TTC549 (cell line): ENCODE results near the gene TMEM209.
"Not testable (repeated sequence)": the region's sequence is repeated elsewhere in the genome, so short reads cannot be mapped to it uniquely, and the experiment has no call there.

Experiments
- FAIRE-seq: peaks from 2 replicates; lab custom pipeline; 2012; peaks lifted over from hg19 to GRCh38; lab: Jason Lieb, UNC

TMEM209 gene

DNA sequence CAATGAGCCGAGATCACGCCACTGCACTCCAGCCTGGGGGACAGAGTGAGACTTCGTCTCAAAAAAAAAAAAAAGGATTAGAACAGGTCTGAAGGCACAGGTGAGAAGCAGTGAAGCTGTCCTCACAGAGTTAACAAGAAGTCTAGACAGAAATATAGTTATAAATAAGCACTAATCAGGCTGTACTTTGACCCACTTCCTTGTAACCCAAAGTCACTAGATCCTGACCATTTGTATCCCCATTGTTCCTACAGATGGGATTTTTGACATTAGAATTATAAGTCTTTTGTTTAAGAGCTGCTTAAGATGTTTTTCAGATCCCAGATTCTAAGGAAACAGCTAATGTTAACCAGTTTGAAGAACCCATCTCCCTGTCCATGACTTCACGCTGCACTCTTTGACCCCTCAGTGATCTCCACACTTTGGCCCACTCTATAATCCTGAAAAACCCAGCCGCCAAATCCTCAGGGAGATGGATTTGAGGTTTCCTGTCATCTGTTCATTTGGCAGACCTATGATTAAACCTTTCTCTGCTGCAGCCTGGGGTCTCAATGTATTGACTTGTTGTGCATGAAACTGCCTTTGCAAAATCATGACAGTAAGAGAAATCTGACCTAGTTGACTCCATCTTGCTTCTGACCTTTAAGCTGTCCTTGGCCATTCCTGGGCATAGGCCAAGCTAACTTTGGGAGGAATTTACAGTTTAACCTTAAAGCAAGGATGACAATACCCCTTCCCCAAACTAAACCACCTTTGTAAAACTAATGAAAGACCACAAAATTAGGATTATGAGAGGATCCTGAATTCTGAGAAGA is 13.8 kb upstream of the TMEM209 start:
- FAIRE-seq: no peak

- no peak for FAIRE-seq
Observed at GRCh38 chr7:130216750-130217149, 11.5 kb upstream of the TMEM209 start.

DNA sequence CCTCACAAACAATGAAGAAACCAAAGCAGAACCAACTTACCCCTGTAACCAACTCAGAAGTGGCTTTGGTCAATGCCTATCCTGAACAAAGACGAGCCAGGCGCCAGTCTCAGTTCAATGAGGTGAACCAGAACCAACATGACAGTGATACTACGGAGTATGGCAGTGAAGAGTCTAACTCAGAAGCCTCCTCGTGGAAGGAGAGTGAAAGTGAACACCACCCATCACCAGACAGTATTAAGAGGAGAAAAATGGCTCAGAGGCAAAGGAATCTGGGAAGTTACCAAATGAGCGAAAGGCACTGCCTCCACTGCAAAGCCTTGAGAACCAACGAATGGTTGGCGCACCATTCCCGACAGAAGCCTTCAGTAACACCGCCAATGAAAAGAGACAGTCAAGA is 10.8 kb upstream of the TMEM209 start:
- FAIRE-seq: no peak

DNA sequence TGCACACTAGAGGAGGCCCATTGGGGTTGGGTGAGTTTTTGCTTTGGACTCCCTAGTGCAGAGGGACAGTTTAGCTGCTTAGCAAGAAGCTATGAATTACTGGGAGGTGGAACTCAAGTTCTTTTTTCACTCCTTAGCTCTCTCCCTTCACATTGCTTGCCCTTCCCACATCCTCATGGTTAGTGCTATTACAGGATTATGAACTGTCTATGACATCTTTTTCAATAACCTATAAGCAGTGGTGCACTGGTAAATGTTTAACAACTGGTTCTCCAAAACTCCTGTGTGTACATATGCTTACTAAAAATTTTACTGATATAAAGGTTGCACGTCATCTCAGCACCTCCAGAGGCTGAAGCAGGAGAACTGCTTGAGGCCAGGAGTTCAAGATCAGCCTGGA is 8.6 kb upstream of the TMEM209 start:
- FAIRE-seq: no peak

- FAIRE-seq: no peak
Observed at GRCh38 chr7:130210181-130210935, 5.2 kb upstream of the TMEM209 start.

DNA sequence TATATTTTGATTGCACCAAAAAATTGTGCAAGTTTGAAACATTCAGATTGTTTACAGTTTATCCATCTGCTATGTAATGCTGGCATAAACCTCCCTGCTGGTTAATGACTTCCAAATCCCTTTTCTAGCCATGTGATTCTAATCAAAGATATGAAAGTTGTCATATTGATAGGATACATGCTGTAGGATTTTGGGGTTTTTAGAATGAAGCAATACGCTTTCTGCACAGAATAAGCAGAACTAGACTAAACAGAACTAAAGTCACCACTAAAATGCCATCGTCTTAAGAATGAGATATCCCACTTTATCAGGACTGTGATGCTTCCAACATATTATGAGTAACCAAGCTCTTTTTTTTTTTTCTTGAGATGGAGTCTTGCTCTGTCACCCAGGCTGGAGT is 3.3 kb upstream of the TMEM209 start:
- FAIRE-seq: no peak

GRCh38 chr7:130207642-130208041 is 2.4 kb upstream of the TMEM209 start, which contains the start of gene SSMEM1:
Gene SSMEM1, plus strand, starts transcription at chr7:130207860. Its CDS starts 51 bp downstream, at chr7:130207911.
- FAIRE-seq: no peak

GRCh38 chr7:130207033-130207432 is 1.8 kb upstream of the TMEM209 start:
- no peak for FAIRE-seq

DNA sequence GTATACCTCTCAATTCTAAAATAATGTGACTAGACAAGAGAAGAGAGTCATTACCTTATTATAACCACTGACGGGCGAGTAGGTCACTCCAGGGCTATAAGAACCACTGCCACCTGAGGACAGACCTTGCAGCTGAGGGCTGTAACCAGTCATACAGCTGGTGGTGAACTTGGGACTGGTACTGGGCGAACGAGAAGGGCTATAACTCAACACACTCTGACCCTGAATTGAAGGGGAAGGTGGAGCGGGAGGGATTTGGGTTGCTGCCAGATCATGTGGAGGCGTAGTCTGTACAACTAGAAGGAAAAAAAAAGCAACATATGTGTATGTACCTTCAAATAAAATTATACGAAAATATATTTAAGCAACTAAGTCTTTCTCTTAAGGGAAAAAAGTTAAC is 3.4 kb downstream of the TMEM209 start:
- FAIRE-seq: no peak

- FAIRE-seq: no peak
Observed at GRCh38 chr7:130197094-130197493, 8.1 kb downstream of the TMEM209 start.

DNA sequence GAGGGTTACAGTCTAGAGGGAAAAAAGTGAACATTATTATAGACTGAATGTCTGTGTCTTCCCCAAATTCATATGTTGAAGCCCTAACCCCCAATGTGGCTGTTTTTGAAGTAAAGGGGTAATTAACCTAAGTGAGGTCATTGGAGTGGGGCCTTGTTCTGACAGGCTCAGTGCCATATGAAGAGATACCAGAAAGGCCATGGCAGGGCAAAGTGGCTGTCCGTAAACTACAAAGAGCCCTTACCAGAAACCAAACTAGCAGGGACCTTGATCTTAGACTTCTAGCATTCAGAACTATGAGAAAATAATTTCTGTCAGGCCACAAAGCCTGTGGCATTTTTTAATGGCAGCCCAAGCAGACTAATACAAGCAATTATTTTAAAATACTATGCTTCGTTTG is 8.7 kb downstream of the TMEM209 start:
- no peak for FAIRE-seq

- FAIRE-seq: peak; percentile 43
Observed at GRCh38 chr7:130195396-130195795, 9.8 kb downstream of the TMEM209 start.

- no peak for FAIRE-seq
Observed at GRCh38 chr7:130191791-130192190, 13.4 kb downstream of the TMEM209 start.

DNA sequence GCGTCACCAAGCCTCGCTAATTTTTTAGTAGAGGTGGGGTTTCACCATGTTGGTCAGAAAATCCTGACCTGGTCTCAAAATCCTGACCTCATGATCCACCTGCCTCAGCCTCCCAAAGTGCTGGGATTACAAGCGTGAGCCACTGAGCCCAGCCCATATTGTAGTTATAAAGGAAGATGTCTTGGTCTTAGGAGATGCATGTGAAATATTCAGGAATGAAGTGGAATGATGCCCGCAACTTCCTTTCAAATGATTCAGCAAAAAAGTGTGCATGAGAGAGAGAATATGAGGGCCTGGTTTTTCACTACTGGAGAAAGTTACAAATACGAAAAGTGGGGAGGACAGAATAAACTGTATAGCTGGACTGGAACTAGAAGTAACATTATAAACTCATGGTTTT is 15.9 kb downstream of the TMEM209 start:
- FAIRE-seq: no peak

DNA sequence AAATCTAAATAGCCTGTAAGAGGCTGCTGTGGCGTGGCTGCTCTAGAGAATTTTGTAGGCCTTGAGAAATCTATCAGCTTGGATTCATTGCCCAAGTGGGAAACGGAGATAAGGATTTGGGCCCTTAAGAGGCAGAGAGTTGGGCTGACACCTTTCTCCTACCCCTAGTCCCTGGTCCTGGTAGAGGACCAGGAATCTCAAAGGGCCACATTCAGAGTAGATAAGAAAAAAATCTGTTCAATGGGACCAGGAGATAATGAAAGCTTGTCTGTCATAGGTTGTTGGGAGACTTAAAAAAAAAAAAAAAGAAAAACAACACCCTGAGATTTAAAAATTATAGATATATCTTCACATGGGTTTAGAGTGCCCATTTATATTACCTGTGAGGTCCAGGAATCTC is 17.8 kb downstream of the TMEM209 start:
- FAIRE-seq: no peak

DNA sequence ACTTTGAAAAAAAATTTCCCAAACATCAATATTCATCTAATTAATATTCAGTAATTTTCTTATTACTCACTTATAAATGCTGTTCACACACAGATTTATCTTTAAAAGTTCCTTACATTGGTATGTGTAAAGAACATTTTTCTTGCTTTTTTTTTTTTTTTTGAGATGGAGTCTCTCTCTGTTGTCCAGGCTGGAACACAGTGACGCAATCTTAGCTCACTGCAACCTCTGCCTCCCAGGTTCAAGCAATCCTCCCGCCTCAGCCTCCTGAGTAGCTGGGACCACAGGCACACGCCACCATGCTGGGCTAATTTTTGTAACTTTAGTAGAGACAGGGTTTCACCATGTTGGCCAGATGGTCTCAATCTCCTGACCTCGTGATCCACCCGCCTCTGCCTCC is 20.9 kb downstream of the TMEM209 start:
- FAIRE-seq: not testable (repeated sequence)

GRCh38 chr7:130182990-130183389 is 22.2 kb downstream of the TMEM209 start:
- no peak for FAIRE-seq

DNA sequence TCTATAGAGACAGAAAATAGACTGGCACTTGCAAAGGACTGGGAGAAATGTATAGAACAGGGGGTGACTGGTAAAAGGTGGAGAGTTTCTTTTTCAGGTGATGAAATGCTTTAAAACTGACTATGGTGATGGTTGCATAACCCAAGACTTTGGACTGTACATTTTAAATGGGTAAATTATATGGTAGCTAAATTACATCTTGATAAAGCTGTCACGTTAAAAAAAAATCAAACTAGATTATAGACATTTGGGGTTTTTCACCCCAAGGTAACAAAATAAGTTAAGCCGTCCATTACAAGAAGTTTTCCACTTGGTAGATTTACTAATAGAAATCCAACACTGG is 24.0 kb downstream of the TMEM209 start:
- FAIRE-seq: no peak

GRCh38 chr7:130180571-130181262 is 24.5 kb downstream of the TMEM209 start:
- no peak for FAIRE-seq

GRCh38 chr7:130179631-130180030 is 25.6 kb downstream of the TMEM209 start:
- FAIRE-seq: no peak

DNA sequence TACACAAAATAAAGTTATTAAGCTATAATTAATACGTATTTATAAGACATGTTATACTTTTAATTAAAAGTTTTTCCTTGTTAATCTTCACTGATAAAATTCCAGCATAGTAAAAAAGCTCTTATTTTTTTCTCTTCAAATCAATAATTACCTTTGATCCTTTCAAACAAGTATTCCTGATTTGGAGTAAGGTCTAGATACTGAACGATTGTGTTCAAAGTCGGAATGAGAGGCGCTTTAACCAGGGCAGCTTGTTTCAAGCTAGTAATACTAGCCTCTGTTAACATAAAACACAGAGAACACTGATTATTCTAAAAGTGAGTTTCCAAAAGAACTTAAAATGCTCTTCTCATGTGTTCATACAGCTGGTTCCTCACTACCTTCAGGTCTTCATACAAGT is 27.0 kb downstream of the TMEM209 start:
- FAIRE-seq: no peak

DNA sequence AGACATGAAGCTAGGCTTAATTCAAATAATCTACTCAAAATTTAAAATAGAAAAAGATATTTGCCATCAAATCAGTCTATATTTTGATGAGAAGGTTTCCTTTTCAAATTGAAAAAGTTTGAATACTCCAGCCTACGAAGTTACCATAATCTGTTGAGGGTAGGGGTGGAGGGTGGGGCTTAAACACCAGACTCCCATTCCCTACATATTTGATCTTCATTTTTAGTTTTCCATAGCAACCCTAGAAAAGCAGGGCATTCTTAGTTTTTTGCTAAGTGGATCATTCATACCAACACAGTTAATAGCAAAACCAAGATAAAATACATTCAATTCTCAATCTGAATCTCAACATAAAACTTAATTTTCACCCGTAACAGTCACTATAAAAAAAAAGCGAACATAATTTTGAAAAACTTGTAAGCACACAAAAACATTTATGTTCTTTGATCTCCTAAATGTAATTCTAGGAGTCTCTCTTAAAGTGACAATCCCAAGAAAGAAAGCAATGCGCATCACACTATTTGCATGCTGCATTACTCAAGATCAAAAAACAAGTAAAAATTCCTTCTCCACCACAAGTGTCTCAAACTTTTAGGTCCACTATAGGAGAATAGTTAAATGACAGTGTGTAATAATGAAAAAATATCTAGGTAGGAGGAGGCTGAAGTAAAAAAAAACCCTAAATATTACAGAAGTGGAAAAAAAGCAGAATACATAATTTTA is 30.8 kb downstream of the TMEM209 start:
- FAIRE-seq: no peak
